ENCODE data around the gene CELF2. TPM values are rescaled to one million over a fixed set of nuclear protein-coding genes. Genes with fewer than 3 reads are reported as not detected.
"Not testable (repeated sequence)": the region's sequence is repeated elsewhere in the genome, so short reads cannot be mapped to it uniquely, and the experiment has no call there.

The CELF2 gene
- total RNA-seq, 1 experiment from 2014 or later, result 0.27 TPM

GRCh38 chr10:10994360-10994759, 23.3 kb upstream of the CELF2 start:
- ChIA-PET POLR2A (no interaction called here), CTCF (no interaction called here)
- Histone ChIP-seq H3K4me3 (ENCODE audit: low read depth, low read length) (no peak overlapping the region), H3K4me1 (no peaks in the 10 kb centered on the region), H3K9me3 (peaks cover 5% of the 10 kb centered on the region; the same call in 1 of the 2 replicates), H3K27me3 (replicated peaks; ENCODE audit: control insufficient read depth, insufficient read depth, low read length) (no peaks in the 10 kb centered on the region; the same call in 1 of the 2 replicates), H3K36me3 (ENCODE audit: control insufficient read depth, insufficient read depth, low read length) (no peaks in the 10 kb centered on the region)
- Mint-ChIP-seq H3K27me3 (ENCODE audit: insufficient read depth, unreplicated experiment) (peaks cover 15% of the 10 kb centered on the region), H3K9me3 (ENCODE audit: unreplicated experiment) (no peaks in the 10 kb centered on the region), H3K27ac (ENCODE audit: unreplicated experiment) (no peak overlapping the region), H3K36me3 (ENCODE audit: insufficient read depth, unreplicated experiment) (no peaks in the 10 kb centered on the region), H3K4me3 (ENCODE audit: unreplicated experiment) (no peak overlapping the region), H3K4me1 (ENCODE audit: low read depth, unreplicated experiment) (no peaks in the 10 kb centered on the region)
- TF ChIP-seq CTCF (IDR thresholded peaks at IDR 0.05; ENCODE audit: insufficient read depth in 1 of 2, low read depth in 1 of 2, low read length in 1 of 2, severe bottlenecking in 1 of 2, unreplicated experiment in 1 of 2), result no peak
- BruUV-seq (replicated peaks), result no TSS peak
- DNase-seq, result no peak
- intact Hi-C loops (cut with micrococcal nuclease; ENCODE audit: unreplicated experiment), result no loop called here

- Histone ChIP-seq H3K27me3 (replicated peaks; ENCODE audit: control insufficient read depth, insufficient read depth, low read length) (no peaks in the 10 kb centered on the region; the same call in 1 of the 2 replicates), H3K36me3 (ENCODE audit: control insufficient read depth, insufficient read depth, low read length) (no peaks in the 10 kb centered on the region), H3K4me1 (no peaks in the 10 kb centered on the region), H3K4me3 (ENCODE audit: low read depth, low read length) (no peak overlapping the region), H3K9me3 (peaks cover 4% of the 10 kb centered on the region; the same call in 1 of the 2 replicates)
- H3K9me3 Mint-ChIP-seq (ENCODE audit: unreplicated experiment), result no peaks in the 10 kb centered on the region
- ChIA-PET CTCF (no interaction called here), POLR2A (no interaction called here)
- no peaks in the 10 kb centered on the region for H3K4me1 Mint-ChIP-seq (ENCODE audit: low read depth, unreplicated experiment)
- no peaks in the 10 kb centered on the region for H3K36me3 Mint-ChIP-seq (ENCODE audit: insufficient read depth, unreplicated experiment)
- TF ChIP-seq CTCF (IDR thresholded peaks at IDR 0.05; ENCODE audit: insufficient read depth in 1 of 2, low read depth in 1 of 2, low read length in 1 of 2, severe bottlenecking in 1 of 2, unreplicated experiment in 1 of 2), result no peak
- peaks cover 15% of the 10 kb centered on the region for H3K27me3 Mint-ChIP-seq (ENCODE audit: insufficient read depth, unreplicated experiment)
- intact Hi-C loops (cut with micrococcal nuclease; ENCODE audit: unreplicated experiment), result no loop called here
- DNase-seq, result no peak
- H3K4me3 Mint-ChIP-seq (ENCODE audit: unreplicated experiment), result no peak overlapping the region
- BruUV-seq (replicated peaks), result no TSS peak
- H3K27ac Mint-ChIP-seq (ENCODE audit: unreplicated experiment), result no peak overlapping the region
These were observed 22.6 kb upstream of the CELF2 start for GRCh38 chr10:10995120-10995519.

GRCh38 chr10:10996966-10997620, 20.6 kb upstream of the CELF2 start:
- H3K36me3 ChIP-seq (ENCODE audit: control insufficient read depth, insufficient read depth, low read length), result no peaks in the 10 kb centered on the region
- no peak for DNase-seq
- BruUV-seq (replicated peaks), result no TSS peak
- ChIA-PET POLR2A (no interaction called here), CTCF (no interaction called here)
- Mint-ChIP-seq H3K4me1 (ENCODE audit: low read depth, unreplicated experiment) (no peaks in the 10 kb centered on the region), H3K4me3 (ENCODE audit: unreplicated experiment) (no peak overlapping the region), H3K27ac (ENCODE audit: unreplicated experiment) (no peak overlapping the region), H3K27me3 (ENCODE audit: insufficient read depth, unreplicated experiment) (peaks cover 20% of the 10 kb centered on the region), H3K9me3 (ENCODE audit: unreplicated experiment) (no peaks in the 10 kb centered on the region), H3K36me3 (ENCODE audit: insufficient read depth, unreplicated experiment) (no peaks in the 10 kb centered on the region)
- no peak overlapping the region for H3K4me3 ChIP-seq (ENCODE audit: low read depth, low read length)
- H3K4me1 ChIP-seq, result no peaks in the 10 kb centered on the region
- no peaks in the 10 kb centered on the region; the same call in 1 of the 2 replicates for H3K27me3 ChIP-seq (replicated peaks; ENCODE audit: control insufficient read depth, insufficient read depth, low read length)
- TF ChIP-seq CTCF (IDR thresholded peaks at IDR 0.05; ENCODE audit: insufficient read depth in 1 of 2, low read depth in 1 of 2, low read length in 1 of 2, severe bottlenecking in 1 of 2, unreplicated experiment in 1 of 2), result no peak
- intact Hi-C loops (cut with micrococcal nuclease; ENCODE audit: unreplicated experiment), result no loop called here
- H3K9me3 ChIP-seq, result no peaks in the 10 kb centered on the region

GRCh38 chr10:10999501-10999900, 18.2 kb upstream of the CELF2 start:
- H3K4me3 Mint-ChIP-seq (ENCODE audit: unreplicated experiment); intact Hi-C loops (cut with micrococcal nuclease; ENCODE audit: unreplicated experiment); H3K27ac Mint-ChIP-seq (ENCODE audit: unreplicated experiment); H3K4me1 Mint-ChIP-seq (ENCODE audit: low read depth, unreplicated experiment); H3K4me1 ChIP-seq; H3K36me3 ChIP-seq (ENCODE audit: control insufficient read depth, insufficient read depth, low read length); H3K4me3 ChIP-seq (ENCODE audit: low read depth, low read length); H3K9me3 Mint-ChIP-seq (ENCODE audit: unreplicated experiment); BruUV-seq (replicated peaks); H3K9me3 ChIP-seq; POLR2A ChIA-PET; H3K27me3 ChIP-seq (replicated peaks; ENCODE audit: control insufficient read depth, insufficient read depth, low read length); H3K36me3 Mint-ChIP-seq (ENCODE audit: insufficient read depth, unreplicated experiment); DNase-seq; CTCF ChIA-PET: not testable (repeated sequence)
- H3K27me3 Mint-ChIP-seq (ENCODE audit: insufficient read depth, unreplicated experiment), result peaks cover 20% of the 10 kb centered on the region
